H1 (cell line): ENCODE data around the gene CLEC16A. TPM values are rescaled to one million over a fixed set of nuclear protein-coding genes. Genes with fewer than 3 reads are reported as not detected.

ENCODE experiments used
- CBX5 ChIP-seq: fragments of 300-800, 300-1000 bp; sonication (generic); IDR thresholded peaks from 2 replicates; pipeline ENCODE4 v1.7.1; 2016; ENCODE audit warnings: antibody characterized with exemption, low read length, low read depth
- polyA plus RNA-seq, 7 experiments: library from polyadenylated mRNA; depleted of rRNA in 3 of 7; stranded (reverse) in 5 of 7; unstranded in 2 of 7; fragments of >200 nt in 5 of 7; fragments of 200-250 nt in 2 of 7; gene quantifications; 1 replicate in 5 of 7; 2 replicates in 1 of 7; 4 replicates in 1 of 7; pipeline versions ENCODE4 v1.2.1 to v1.2.3, GENCODE V29; 2011 to 2013; ENCODE audit warnings: missing spikeins in 2 of 7, mixed read lengths in 2 of 7
- total RNA-seq: library from RNA; stranded (reverse); fragmentation: NEBNext Ultra II Directional; extraction: Animal tissue kit (Norgen Biotek cat#: 25700); gene quantifications from 2 replicates; pipeline ENCODE4 v1.2.1, GENCODE V29; 2021

CLEC16A gene
- total and polyA plus RNA-seq, 2 of the 8 experiments (the other 6 are each of a cell fraction or from before 2014, with no cell fraction given), result 7.6 to 19.3 TPM

GRCh38 chr16:11029948-11030347 lies 85.6 kb downstream of the CLEC16A start (continued):
- no peak for TF ChIP-seq CBX5
